ENCODE measurements around the gene SH2D6.

DNA sequence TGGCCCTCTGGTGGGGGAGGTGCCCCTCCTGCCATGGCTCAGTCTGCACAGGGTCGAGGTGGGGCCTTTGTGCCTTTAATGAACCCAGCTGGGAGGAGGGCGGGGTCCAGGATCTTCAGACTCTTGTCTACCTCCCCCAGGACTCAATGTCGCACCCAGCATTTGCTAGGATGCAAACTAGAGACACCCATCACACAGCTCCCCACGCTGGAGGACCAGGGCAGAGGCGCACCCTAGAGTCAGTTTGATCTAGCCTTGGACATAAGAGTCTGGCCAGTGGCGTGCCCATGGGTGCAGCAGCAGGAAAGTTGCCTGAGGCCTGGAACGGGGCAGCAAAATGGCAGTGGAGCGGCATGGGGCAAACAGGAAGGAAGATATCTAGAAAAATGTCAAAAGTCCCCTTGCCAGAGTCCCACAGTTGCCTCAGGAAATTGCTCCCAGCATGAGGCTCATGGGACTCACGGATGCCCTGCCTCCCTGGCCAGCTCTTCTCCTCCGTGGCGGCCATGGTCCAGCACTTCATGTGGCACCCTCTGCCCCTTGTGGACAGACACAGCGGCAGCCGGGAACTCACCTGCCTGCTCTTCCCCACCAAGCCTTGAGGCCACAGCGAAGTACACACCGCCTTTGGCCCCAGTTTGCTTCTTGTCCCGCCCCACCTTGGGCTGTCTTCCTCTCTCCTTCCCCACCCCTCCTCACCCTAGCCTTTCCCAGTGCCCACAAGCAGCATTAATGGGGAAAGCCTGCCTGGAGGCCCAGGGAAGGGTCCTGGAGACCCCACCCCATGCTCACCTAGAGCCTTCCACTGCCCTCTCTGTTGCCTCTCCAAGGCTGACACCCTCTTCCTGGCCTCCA lies 17.7 kb downstream of the SH2D6 start:
- no peak for TF ChIP-seq POLR2AphosphoS5 (IDR thresholded peaks at IDR 0.05)
- TF ChIP-seq, protein P1, sequence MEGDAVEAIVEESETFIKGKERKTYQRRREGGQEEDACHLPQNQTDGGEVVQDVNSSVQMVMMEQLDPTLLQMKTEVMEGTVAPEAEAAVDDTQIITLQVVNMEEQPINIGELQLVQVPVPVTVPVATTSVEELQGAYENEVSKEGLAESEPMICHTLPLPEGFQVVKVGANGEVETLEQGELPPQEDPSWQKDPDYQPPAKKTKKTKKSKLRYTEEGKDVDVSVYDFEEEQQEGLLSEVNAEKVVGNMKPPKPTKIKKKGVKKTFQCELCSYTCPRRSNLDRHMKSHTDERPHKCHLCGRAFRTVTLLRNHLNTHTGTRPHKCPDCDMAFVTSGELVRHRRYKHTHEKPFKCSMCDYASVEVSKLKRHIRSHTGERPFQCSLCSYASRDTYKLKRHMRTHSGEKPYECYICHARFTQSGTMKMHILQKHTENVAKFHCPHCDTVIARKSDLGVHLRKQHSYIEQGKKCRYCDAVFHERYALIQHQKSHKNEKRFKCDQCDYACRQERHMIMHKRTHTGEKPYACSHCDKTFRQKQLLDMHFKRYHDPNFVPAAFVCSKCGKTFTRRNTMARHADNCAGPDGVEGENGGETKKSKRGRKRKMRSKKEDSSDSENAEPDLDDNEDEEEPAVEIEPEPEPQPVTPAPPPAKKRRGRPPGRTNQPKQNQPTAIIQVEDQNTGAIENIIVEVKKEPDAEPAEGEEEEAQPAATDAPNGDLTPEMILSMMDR (IDR thresholded peaks at IDR 0.05) = no peak
- no peak for TF ChIP-seq POLR2A (IDR thresholded peaks at IDR 0.05)
- TF ChIP-seq EP300 (IDR thresholded peaks at IDR 0.05; ENCODE audit: low read depth) = no peak
